ENCODE data around the gene GPX6.
"Not testable (repeated sequence)": the region's sequence is repeated elsewhere in the genome, so short reads cannot be mapped to it uniquely, and the experiment has no call there.

The GPX6 gene

DNA sequence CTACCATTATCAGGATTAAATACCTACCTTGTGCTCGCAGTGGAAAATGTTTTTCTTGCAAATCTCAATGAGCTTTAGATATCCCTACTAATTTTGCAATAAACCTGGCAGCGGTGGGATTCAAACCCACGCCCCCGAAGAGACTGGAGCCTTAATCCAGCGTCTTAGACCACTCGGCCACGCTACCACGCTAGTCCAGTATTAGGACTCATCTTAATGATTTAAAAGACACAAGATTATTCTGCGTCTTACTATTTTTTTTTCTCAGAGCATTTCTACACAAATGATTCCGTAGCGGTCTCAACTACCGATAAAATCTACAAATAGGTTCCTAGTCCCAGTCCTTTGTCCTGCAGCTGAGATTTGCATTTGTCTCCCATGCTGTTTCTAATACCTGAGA is 37.1 kb downstream of the GPX6 start:
- DNase-seq: no peak

DNA sequence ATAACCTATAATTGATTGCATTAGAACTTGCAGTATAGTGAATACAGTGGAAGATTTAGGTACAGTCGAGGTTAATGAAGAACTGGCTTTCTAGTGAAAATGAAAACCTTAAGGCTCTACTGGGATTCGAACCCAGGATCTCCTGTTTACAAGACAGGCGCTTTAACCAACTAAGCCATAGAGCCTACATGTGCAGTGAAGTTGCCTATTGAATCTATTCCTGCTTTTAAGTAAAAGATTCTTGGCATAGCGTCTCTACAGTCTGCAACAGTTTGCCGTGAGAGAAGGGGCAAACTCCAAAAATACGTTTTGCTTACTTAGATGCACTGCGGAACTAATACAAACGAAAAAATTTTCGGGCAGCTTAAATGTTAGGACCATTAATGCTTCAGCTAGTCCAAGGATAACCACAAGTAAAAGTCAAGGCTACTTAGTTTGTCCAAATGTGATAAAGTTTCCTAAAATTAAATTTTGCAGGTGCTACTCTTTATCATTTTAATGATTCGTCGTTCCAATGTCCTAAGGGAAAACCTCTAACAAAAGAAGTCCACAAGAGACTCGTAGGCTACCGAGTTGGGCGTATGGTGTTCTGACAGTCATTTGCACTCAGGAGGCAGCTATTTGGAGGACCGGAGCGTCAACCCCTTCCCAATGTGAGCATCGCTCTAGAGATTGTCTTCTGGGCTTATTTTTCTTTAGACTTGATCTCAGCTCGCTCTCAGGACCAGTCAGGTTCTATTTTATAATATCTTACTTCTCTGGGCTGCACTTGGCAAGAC is 41.0 kb downstream of the GPX6 start:
- DNase-seq: no peak

GRCh38 chr6:28469153-28469745 is 46.3 kb downstream of the GPX6 start:
- DNase-seq: not testable (repeated sequence)

DNA sequence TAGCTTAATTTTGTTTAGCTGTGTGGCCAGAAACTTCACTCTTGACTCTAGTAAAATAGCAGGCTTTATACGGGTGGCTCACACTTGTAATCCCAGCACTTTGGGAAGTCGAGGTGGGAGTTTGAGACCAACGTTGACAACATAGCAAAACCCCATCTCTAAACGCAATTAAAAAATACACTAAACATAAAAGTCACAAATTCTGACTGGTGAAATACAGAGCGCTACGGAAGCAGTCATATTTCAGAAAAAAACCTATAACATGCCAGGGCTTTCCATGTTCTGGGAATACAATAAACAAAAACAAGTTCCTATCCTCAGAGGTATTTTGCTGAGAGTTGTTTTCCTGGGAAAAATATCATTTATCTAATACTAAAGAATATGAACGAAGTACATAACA is 47.5 kb downstream of the GPX6 start:
- DNase-seq: no peak

GRCh38 chr6:28462401-28462800 is 53.2 kb downstream of the GPX6 start:
- DNase-seq: no peak

DNA sequence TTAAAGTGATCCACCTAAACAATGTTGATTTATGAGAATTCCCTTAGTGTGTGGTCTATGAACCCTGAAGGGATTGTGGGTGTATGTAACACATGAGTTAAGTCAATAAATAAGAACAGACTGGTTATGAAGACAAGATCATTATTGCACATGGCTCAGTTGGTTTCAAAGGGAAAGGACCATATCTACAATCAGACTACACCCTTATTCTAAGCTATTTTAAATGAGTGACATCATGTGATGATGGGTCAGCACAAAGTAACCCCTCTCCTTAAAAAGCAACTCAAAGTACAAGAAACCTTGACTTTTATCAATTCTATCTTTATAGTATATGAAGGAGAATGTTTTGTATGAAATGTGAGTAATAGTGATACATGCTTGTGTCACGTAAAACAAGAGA is 57.0 kb downstream of the GPX6 start:
- DNase-seq: no peak

Measured in central memory CD4-positive, alpha-beta T cell (primary cell).